GM18907 (cell line): Measurements from ENCODE around the gene TMCC3.
A peak's percentile ranks its signal among the peaks of the same experiment; 100 is the strongest.

Experiments used
- ATAC-seq: cut with Tn5 transposase; IDR thresholded peaks from one replicate; pipeline ENCODE4 v1.9.1; 2021; ENCODE audit warnings: mild to moderate bottlenecking, moderate library complexity; ENCODE audit not compliant: unreplicated experiment

TMCC3 gene

DNA sequence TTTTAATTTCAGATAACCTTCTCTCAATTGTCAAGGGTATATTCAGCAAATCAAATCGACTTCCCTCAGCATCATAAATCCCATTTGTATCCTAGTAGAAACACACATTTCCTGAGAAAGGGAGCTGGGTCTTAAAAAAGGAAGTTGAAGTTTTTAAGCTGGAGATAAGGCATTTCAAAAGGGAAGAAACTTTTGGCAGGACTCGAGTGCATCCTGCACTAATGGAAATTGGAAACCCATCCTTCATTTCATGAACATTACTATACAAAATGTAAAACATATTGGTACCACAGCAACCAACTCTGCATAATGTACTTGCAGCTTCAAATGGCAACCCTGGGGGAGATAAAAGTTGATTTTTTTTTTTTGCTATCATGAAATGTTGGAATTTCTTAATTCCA, 23.7 kb upstream of the TMCC3 start:
- no peak for ATAC-seq

DNA sequence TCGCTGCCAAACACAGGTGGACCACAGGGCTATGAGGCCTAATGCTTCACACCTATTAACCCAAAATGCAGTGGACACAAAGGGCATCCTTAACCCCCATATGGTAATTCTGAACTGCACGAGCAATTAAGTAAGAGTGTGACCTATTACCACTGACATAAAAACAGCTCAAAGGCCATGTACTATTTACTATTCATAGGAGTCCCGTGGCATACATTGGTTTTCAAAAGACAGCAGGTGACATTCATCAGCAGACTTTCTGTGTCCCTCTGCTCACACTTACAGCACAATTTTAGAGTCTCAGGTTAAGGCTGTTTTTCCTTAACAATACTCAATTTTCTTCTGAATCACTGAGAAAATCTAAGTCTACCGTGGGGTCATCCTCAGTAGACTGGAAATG, 23.1 kb upstream of the TMCC3 start:
- ATAC-seq: no peak

DNA sequence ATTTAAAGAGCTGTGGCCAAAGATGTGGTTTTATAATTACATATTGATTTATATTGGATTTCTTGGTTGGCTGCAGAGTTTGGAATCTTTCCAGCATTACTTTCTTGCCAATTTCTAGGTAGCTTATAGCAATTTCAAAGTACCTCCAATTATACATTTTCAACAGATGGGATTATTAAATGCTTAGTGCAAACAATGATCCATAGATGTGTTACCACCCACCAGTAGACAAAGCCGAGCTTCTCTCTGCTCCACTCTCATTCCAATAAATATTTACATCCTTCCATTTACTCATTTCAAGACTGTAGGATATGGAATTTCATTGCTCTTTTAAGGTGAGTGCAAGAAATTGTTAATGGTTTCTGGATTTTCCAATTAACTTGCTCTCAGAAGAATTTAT, 21.6 kb upstream of the TMCC3 start:
- ATAC-seq: no peak

DNA sequence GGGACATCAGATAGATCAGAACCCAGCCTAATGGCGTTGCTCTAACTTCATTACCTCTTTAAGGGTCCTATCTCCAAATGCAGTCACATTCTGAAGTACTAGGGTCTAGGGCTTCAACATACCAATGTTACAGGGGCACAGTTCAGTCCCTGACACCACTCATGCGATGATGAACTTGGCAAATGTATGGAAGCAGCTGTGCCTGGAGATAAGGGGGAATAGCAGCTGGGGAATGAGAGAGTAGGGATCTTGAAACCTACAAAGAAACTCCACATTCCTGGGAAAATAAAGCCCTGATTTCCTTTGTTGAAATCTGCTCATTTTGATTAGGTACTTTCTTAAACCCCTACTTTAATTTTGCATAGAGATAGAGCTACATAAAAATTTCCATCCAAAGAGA, 20.5 kb upstream of the TMCC3 start:
- no peak for ATAC-seq

DNA sequence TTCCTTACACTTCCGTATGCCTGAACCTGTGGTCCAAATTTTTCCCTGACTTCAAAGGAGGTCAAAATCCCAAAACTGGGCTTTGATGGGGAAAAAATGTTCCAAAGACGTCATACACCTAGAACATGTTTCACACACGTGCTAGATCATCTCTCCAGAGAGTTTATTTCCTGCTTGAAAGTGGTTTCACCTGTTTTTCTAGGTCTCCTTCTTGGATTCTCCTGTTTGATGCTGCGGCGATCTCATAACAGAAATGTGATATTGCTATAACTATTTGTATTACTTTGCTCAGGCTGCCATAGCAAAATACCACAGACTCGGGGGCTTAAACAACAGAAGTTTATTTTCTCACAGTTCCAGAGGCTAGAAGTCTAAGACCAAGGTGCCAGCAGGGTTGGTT, 19.7 kb upstream of the TMCC3 start:
- ATAC-seq: no peak

DNA sequence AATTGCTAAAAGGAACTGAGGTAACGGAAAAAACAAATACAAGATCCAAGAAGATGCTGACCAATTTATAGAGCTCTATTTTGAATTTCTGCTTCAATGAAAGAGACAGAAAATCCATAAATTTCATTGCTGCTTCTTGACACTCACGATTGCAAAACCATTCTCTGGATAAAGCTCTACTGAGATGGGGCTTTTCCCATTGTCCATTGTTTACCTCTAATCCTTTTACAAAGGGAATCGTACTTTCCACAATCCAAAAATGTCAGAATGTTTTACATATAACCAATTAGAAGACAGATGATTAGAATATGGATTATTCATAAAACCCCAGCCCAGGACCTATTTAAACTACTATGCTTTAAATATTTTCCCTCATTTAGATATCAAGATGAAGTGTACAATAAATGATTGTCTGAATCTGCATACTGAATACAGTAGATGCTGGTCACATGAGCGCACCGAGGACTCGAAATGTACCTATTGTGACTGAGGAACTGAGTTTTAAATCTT, 16.7 kb upstream of the TMCC3 start:
- no peak for ATAC-seq

DNA sequence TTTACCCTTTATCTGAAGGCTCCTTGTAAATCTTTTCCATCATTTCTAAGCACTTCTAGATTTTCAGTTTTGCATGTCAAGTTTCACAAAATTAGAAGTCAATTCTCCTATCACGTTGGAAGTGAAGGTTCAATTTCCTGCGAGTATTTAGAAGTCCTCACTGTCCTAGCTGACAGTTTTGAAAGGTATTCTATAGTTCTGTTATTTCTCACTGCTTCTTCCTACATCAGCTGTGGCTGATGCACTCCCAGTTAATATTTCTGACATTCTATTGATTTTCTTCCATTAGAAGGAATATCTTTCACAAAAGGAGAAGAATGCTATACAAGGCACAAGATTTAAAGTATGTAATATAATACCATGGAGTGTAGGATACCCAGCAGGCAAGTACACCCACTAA, 15.8 kb upstream of the TMCC3 start:
- ATAC-seq: no peak

DNA sequence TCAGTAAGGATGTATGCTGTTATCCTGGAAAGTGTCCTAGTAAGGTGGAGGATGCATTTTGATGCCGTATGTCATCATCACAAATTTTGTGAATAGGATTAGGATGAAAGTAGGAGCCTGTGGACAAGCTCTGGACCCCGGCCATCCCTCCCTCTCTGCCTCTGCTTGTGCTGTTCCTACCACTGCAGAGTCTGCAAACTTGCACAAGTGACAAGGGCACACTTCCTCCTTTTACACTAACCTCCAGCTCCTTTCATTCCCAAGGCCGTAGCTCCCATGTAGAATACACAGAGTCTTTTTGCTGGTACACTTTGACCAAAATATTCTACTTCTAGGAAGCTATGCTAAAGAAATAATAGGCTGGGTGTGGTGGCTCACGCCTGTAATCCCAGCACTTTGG, 13.3 kb upstream of the TMCC3 start:
- ATAC-seq: no peak

DNA sequence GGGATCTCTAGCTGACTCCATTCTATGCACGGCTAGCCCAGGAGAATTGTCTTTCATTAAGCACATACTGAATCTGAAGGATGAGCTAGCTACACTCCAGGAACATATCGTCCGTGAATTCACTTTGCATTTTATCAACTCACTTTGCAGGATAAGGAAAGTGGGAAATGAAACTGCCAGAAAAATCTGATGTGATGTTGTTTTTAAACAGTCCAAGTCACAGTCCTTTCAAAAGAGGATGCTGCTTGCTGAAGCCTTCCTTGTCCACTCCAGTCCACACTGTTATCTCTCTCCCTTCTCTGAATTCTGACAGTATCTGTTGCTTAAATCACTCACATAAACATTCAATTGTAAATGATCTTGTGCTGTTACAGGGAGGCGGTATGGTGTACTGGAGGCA, 12.7 kb upstream of the TMCC3 start:
- ATAC-seq: no peak

DNA sequence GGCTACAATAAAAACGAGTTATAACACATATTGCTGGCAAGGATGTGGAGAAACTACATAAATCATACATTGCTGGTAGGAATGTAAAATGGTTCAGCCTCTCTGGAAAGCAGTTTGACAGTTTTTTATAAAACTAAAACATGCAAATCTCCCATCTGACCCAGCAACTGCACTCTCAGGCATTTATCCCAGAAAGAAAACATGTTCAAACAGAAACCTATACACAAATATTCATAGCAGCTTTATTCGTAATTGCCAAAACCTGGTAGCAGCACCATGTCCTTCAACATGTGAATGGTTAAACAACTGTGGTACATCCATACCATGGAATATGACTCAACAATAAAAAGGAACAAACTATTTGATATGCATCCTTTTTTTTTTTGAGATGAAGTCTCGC, 10.1 kb upstream of the TMCC3 start:
- no peak for ATAC-seq

DNA sequence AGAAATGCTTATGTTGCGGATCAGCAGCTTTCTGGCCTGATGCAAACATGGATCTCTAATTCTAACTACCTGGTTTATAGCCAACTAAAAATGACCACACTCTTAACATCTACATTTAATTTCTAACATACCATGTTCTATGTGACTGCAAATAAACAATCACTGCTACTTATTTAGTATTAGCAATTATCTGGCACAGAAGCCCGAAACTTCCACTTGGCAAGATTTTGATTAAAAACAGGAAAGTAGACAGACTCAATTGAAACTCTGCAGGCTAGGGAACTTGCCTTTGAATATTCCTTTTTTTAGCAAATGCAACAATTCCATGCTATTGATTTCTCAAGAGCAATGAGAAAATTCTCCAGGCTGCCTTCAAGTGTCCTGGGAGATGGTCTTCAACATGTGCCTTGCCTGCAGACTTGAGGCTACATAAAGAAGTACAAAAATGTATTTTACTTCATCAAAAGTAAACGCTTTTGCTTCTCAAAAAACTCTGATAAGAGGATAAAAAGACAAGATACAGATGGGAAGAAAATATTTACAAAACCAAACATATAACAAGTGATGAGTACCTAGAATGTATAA, 9.1 kb upstream of the TMCC3 start:
- no peak for ATAC-seq

DNA sequence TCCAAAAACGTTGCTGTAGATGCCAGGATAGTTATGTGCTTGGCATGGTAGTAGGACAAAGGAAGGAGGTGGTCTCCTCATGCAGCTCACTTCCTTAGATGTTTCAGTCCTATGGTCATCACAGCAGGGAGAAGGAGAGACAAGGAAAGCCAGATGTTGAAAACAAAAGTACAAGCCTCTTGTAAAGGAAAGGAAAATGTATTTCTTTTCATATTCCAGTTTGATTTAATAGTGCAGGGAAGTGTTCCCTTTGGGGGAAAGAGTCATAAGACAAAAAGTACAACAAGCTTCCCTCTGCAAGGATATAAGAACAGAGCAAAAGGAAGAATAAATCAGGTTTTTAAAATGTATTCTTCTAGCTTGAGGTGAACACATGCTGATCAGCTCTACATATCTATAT, 8.6 kb upstream of the TMCC3 start:
- no peak for ATAC-seq

DNA sequence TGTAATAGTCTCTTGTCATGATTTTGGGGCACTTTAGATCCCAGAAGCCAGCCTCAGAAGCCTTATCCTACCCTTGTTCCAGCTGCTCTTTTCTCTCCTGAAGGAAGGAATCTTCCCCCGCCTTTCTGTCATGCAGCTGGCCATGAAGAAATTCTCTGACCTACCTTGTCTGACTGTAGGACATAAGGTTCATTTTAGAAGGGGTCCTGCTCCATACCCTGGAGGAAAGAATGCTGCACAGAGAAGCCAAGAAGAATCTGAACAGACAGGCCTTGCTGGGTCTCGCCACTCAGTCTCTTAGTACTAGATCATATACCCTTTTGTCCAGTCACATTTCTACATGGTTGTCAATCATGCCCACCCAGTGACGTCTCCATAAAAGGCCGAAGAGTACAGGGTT, 6.2 kb upstream of the TMCC3 start:
- ATAC-seq: no peak

DNA sequence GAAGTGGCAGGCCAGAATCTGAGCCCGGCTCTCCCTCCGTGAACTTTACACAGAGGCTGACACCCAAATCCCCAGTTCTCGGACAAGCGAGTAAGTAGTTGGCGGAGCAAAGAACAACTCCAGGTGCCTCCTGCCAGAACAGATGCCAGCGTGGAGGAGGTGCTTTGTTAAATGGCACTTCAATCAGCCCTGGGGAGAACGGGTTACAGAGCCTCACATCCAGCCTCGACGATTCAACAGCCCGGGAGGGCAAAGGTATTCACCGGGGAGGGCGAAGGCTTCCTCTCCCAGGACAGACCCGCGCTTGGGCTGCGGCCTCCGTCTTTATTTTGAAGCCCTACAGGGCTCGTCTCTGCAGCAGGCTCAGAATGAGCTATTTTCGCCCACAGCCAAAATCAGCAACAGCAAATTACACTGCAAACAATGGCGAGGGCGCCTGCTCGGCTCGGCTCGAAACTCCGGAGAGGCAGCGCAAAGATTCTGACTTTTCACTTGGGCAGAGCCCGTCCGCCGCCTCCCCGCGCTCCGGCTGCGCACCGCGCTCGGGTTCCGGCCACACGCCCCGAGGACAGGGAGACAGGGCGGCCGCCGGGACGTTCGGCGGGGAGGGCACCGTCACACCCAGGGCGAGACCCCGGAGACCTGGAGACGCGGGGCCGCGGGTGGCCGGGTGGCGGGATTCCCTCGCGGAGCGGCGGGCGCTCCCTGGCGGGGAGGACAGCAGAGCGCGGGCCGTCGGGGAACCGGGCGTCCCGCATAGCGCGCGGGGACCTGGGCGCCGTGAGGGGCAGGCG, 811 bp downstream of the TMCC3 start:
- ATAC-seq: peak; percentile 59

DNA sequence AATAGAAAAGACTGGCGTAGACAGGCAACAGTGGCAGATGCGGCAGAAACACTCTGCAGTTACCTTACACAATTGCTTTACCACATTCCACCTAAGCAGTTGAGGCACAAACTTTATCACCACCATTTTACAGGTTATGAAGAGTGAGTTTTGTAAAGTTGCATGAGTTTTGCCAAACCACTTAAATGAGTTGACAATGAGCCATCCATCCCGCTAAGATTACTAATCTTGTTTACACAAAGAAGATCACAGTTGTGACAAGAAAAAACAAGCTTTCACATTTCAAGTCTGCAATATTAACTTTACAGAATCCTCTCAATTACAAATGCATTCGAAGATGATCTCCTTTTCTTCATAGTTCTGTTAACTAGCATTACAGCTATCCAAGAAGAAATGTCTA, 1.8 kb downstream of the TMCC3 start:
- ATAC-seq: no peak

DNA sequence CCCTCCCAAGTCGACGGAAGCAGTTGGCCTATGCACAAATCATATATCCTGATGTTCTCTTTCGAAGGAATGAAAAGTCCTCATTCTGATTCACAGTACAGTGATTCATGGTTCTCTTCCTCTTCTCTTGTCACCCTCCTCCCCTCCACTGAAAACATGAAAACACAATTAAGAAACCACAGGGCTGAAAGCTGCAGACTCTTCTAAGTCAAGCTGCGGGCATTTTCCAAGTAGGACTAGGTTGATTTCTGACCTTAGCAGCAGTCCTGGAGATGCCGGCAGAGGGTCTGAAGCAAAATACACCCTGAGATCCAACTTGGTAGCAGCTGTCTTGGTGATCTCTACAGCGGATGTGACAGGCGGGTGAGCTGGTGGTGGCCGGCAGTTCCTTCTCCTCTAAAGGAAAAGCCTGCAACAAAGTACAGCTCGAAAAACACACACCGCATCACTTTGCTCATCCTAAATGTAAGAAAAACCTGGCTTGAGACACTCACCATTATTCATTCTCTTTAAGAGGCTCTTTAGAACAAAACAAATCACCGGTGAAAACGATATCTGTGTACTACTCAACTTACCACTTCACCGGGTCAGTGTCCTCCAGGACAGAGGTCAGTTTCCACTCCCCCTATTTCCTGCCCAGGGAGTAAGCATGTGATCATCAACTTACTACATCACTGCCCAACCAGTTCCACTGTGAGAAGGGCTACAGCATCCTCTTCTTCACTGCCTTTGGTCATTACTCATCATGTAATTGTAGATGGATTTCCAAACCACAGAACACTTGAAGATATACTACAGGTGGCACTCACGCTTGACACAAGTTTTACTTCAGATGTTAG, 6.0 kb downstream of the TMCC3 start:
- peak; percentile 51 for ATAC-seq

DNA sequence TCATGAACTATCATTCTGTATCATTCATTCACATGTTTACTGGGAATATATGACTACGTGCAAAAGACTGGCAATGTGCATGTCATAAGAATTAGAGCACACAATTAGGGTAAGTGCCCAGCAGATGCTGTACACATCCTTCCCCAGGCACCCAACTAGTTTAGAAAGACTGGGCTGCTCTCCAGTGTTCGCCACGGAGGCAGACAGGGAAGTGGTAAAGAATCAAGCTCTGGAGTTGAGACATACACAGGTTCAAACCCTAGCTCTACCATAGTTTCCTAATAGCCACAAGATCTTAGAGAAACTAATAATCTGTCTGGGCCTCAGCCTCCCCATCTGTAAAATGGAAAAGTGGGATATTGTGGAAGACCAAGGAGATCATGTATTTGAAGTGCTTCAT, 6.8 kb downstream of the TMCC3 start:
- no peak for ATAC-seq

DNA sequence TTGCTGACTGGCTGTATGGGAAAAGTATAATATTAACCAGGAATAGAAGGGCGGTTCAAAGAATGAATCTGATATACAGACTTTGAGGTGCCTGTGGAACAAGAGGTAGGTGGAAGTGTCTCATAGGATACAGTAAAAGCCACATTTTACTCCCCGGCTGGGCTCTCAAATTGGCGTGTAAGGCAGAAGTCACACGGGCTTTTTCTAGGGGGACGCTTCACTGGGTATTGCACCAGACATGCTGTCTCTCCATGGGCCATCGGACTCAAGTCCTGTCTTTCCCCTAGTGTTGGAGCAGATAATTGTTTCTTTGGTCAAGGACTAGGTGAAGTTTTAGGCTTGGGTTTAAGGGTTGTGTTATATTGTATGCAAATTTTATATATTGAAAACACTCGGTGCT, 9.1 kb downstream of the TMCC3 start:
- ATAC-seq: no peak

DNA sequence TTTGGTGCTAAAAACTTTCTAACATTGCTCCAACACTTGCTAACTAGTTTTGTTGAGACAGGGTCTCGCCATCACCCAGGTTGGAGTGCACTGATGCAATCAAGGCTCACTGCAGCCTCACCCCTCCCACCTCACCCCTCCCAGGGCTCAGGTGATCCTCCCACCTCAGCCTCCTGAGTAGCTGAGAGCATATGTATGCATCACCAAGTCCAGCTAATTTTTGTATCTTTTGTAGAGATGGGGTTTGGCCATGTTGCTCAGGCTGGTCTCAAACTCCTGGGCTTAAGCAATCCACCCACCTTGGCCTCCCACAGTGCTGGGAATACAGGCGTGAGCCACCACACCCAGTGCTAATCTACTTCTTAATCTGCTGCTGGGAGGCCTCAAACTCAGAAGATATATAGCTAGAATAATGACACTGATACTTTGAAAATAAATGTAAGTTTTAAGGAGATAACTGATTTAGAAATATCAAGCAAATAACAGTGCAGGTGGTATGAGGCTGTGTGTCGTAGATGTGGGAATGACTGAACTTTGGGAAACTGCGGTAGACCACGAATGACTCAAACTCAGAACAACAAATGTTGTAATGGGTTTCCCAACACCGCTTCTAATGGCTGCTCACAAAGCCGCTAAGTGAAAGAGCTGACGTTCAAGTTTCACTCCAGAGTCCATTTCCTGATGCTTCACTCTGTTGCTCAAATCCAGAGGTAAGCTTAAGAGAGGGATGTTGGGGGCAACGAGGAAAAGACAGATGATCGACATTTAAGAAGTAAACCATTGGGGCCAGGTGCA, 10.0 kb downstream of the TMCC3 start:
- peak; percentile 72 for ATAC-seq

DNA sequence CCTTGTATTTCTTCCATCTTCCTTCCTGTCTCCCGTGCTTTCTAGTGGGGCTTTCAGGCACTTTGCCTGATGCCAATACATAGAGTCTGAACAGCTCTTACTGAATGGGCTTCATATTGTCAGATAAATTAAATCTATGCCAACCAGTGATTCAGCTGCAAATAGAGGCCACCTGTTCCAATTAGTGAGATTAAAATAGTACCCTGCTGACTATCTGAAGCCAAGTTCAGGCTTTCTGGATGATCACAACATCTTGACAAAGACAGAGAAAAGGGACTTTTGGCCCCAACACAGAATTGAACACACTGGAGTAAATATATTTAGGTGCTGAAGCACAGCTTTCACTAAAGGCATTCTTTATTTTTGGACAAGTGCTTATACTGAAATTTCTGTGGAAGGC, 11.8 kb downstream of the TMCC3 start:
- ATAC-seq: no peak
